ENCODE measurements around the gene RFX7. TPM values are rescaled to one million over a fixed set of nuclear protein-coding genes. Genes with fewer than 3 reads are reported as not detected.

RFX7 gene
- total and polyA plus RNA-seq, 2 experiments from 2014 or later, result 5.9 to 11.6 TPM

GRCh38 chr15:56232058-56232457, 11.6 kb downstream of the RFX7 start:
- H3K27me3 ChIP-seq, result no peaks in the 10 kb centered on the region
- no peak overlapping the region for H3K4me3 ChIP-seq
- no peaks in the 10 kb centered on the region for H3K9me3 ChIP-seq (ENCODE audit: low read depth)
- no peak for TF ChIP-seq CTCF (IDR thresholded peaks at IDR 0.05; ENCODE audit: low read depth, low read length)
- H3K36me3 ChIP-seq, result peaks cover 3% of the 10 kb centered on the region
- no peak overlapping the region for H3K27ac ChIP-seq
- no peak for DNase-seq (ENCODE audit: low read depth in 1 of 2, low spot score in 1 of 2)
- no peaks in the 10 kb centered on the region for H3K4me1 ChIP-seq (ENCODE audit: low read depth)

- H3K4me3 ChIP-seq, result no peak overlapping the region
- no peak for DNase-seq (ENCODE audit: low read depth in 1 of 2, low spot score in 1 of 2)
- H3K27ac ChIP-seq, result no peak overlapping the region
- H3K36me3 ChIP-seq, result peaks cover 3% of the 10 kb centered on the region
- H3K9me3 ChIP-seq (ENCODE audit: low read depth), result no peaks in the 10 kb centered on the region
- H3K4me1 ChIP-seq (ENCODE audit: low read depth), result no peaks in the 10 kb centered on the region
- H3K27me3 ChIP-seq, result no peaks in the 10 kb centered on the region
- no peak for TF ChIP-seq CTCF (IDR thresholded peaks at IDR 0.05; ENCODE audit: low read depth, low read length)
These were observed 14.8 kb downstream of the RFX7 start for GRCh38 chr15:56228854-56229253.

GRCh38 chr15:56228352-56228751, 15.3 kb downstream of the RFX7 start:
- H3K36me3 ChIP-seq, result peaks cover 3% of the 10 kb centered on the region
- H3K4me1 ChIP-seq (ENCODE audit: low read depth), result no peaks in the 10 kb centered on the region
- no peak for DNase-seq (ENCODE audit: low read depth in 1 of 2, low spot score in 1 of 2)
- H3K27me3 ChIP-seq, result no peaks in the 10 kb centered on the region
- no peaks in the 10 kb centered on the region for H3K9me3 ChIP-seq (ENCODE audit: low read depth)
- no peak for TF ChIP-seq CTCF (IDR thresholded peaks at IDR 0.05; ENCODE audit: low read depth, low read length)
- H3K27ac ChIP-seq, result no peak overlapping the region
- no peak overlapping the region for H3K4me3 ChIP-seq

GRCh38 chr15:56227780-56228179, 15.9 kb downstream of the RFX7 start:
- H3K9me3 ChIP-seq (ENCODE audit: low read depth), result no peaks in the 10 kb centered on the region
- no peaks in the 10 kb centered on the region for H3K4me1 ChIP-seq (ENCODE audit: low read depth)
- no peaks in the 10 kb centered on the region for H3K27me3 ChIP-seq
- DNase-seq (ENCODE audit: low read depth in 1 of 2, low spot score in 1 of 2), result no peak
- no peak overlapping the region for H3K27ac ChIP-seq
- TF ChIP-seq CTCF (IDR thresholded peaks at IDR 0.05; ENCODE audit: low read depth, low read length), result no peak
- H3K36me3 ChIP-seq, result peaks cover 3% of the 10 kb centered on the region
- no peak overlapping the region for H3K4me3 ChIP-seq

- Histone ChIP-seq H3K27me3 (no peaks in the 10 kb centered on the region), H3K4me1 (ENCODE audit: low read depth) (no peaks in the 10 kb centered on the region), H3K36me3 (peaks cover 3% of the 10 kb centered on the region), H3K9me3 (ENCODE audit: low read depth) (no peaks in the 10 kb centered on the region), H3K4me3 (no peak overlapping the region), H3K27ac (no peak overlapping the region)
- DNase-seq (ENCODE audit: low read depth in 1 of 2, low spot score in 1 of 2), result no peak
- TF ChIP-seq CTCF (IDR thresholded peaks at IDR 0.05; ENCODE audit: low read depth, low read length), result no peak
These were observed 16.4 kb downstream of the RFX7 start for GRCh38 chr15:56227306-56227705.

- no peaks in the 10 kb centered on the region for H3K4me1 ChIP-seq (ENCODE audit: low read depth)
- TF ChIP-seq CTCF (IDR thresholded peaks at IDR 0.05; ENCODE audit: low read depth, low read length), result no peak
- peaks cover 7% of the 10 kb centered on the region for H3K36me3 ChIP-seq
- H3K9me3 ChIP-seq (ENCODE audit: low read depth), result no peaks in the 10 kb centered on the region
- DNase-seq (ENCODE audit: low read depth in 1 of 2, low spot score in 1 of 2), result no peak
- H3K4me3 ChIP-seq, result no peak overlapping the region
- no peak overlapping the region for H3K27ac ChIP-seq
- H3K27me3 ChIP-seq, result no peaks in the 10 kb centered on the region
These were observed 18.2 kb downstream of the RFX7 start for GRCh38 chr15:56225520-56225919.
